ENCODE measurements around the gene CXCL13.

Gene CXCL13

DNA sequence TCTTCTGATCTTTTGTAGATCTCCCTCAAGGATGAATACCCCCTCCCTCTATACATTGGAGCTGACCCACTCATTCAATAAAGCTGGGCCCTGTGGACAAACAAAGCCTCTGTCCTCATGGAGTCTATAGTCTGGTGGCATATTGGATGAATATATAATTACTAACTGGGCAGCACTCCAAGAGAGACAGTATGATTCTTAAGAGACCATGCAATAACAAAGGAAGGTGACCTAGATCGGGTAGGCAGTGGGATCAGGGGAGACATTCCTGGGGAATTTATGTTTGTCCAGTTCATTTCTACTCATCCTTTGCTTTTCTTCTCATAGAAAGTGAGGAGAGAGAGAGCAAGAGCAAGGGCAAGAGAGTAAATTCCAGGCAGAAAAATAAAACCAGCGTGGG, 23.5 kb upstream of the CXCL13 start:
- no peak overlapping the region for H3K9ac ChIP-seq (ENCODE audit: low read length)

DNA sequence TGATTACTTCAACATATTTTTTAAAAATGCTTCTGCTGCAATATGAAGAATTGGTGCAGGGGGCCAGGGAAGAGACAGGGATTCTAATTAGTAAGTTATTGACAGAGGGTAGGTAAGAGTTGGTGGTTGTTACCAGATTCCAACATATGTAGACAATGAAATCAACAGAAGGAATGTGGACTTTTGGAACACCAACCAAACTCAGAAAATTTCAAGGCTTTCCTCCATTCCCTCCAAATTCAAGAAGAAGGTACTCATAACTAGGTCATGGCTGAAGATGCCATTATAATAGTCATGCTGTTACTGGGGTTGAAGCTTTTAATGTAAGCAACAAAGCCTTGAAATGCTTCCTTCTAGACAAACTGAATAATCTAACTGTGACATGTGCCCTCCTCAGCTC, 22.9 kb upstream of the CXCL13 start:
- Histone ChIP-seq H3K9me3 (ENCODE audit: low read length) (no peaks in the 10 kb centered on the region), H3K27me3 (ENCODE audit: control insufficient read depth in 1 of 2, insufficient read depth in 2 of 2, low read length in 2 of 2) (no peaks in the 10 kb centered on the region), H3K4me1 (ENCODE audit: insufficient read depth, low read length) (no peaks in the 10 kb centered on the region), H3K4me3 (ENCODE audit: low read depth in 1 of 2, low read length in 2 of 2) (no peak overlapping the region), H3K36me3 (ENCODE audit: insufficient read depth, low read length) (no peaks in the 10 kb centered on the region), H3K9ac (ENCODE audit: low read length) (no peak overlapping the region), H3K27ac (ENCODE audit: low read depth, low read length) (no peak overlapping the region)

More for the DNA sequence above, 23.5 kb upstream of the CXCL13 start:
- H3K4me3 ChIP-seq (ENCODE audit: low read depth in 1 of 2, low read length in 2 of 2), result no peak overlapping the region
- no peaks in the 10 kb centered on the region for H3K9me3 ChIP-seq (ENCODE audit: low read length)
- H3K27ac ChIP-seq (ENCODE audit: low read depth, low read length), result no peak overlapping the region
- no peaks in the 10 kb centered on the region for H3K36me3 ChIP-seq (ENCODE audit: insufficient read depth, low read length)
- no peaks in the 10 kb centered on the region for H3K4me1 ChIP-seq (ENCODE audit: insufficient read depth, low read length)
- no peaks in the 10 kb centered on the region for H3K27me3 ChIP-seq (ENCODE audit: control insufficient read depth in 1 of 2, insufficient read depth in 2 of 2, low read length in 2 of 2)

DNA sequence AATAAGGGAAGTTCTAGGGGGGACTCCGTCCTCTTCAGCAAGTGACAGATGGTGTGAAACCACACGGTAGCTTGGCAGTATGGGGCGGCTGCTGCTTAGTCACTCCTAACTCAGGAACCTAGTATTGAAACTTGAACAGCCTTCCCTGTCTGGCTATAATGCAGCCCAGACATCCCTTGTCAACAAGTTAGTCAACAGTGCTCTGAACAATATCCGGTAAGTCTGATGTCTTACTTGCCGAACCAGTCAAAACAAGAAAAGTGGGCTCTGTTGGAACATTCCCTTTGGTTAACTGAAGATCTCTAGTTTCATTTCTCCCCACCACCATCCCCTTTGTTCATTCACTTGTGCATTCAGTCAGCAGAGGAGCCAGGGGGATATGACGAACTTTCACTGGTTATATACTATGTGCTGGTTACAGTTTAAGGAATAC, 18.7 kb upstream of the CXCL13 start:
- Histone ChIP-seq H3K9ac (ENCODE audit: low read length) (no peak overlapping the region), H3K9me3 (ENCODE audit: low read length) (no peaks in the 10 kb centered on the region), H3K4me3 (ENCODE audit: low read depth in 1 of 2, low read length in 2 of 2) (no peak overlapping the region), H3K27ac (ENCODE audit: low read depth, low read length) (no peak overlapping the region), H3K27me3 (ENCODE audit: control insufficient read depth in 1 of 2, insufficient read depth in 2 of 2, low read length in 2 of 2) (no peaks in the 10 kb centered on the region), H3K36me3 (ENCODE audit: insufficient read depth, low read length) (no peaks in the 10 kb centered on the region), H3K4me1 (ENCODE audit: insufficient read depth, low read length) (no peaks in the 10 kb centered on the region)

DNA sequence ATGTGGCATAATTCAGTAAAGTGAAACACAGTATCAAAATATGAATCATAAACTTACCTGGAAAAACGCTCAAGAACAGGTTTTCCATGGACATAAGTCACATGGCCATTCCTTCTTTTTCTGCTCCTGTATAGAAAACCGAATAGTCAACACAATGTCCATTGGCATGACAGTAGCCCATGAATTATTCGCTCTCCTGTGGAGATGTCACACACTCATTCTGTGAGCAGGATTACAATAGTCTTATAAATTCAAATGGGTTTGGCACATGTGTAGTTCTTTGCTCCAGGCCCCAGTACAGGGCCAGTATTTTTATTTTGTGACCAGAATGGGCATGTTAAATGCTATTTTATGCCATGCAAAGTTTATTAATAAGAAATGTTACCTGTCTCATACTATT, 15.1 kb upstream of the CXCL13 start:
- no peaks in the 10 kb centered on the region for H3K9me3 ChIP-seq (ENCODE audit: low read length)
- no peak overlapping the region for H3K4me3 ChIP-seq (ENCODE audit: low read depth in 1 of 2, low read length in 2 of 2)
- H3K27ac ChIP-seq (ENCODE audit: low read depth, low read length), result no peak overlapping the region
- H3K27me3 ChIP-seq (ENCODE audit: control insufficient read depth in 1 of 2, insufficient read depth in 2 of 2, low read length in 2 of 2), result no peaks in the 10 kb centered on the region
- H3K4me1 ChIP-seq (ENCODE audit: insufficient read depth, low read length), result no peaks in the 10 kb centered on the region
- H3K36me3 ChIP-seq (ENCODE audit: insufficient read depth, low read length), result no peaks in the 10 kb centered on the region
- H3K9ac ChIP-seq (ENCODE audit: low read length), result no peak overlapping the region

DNA sequence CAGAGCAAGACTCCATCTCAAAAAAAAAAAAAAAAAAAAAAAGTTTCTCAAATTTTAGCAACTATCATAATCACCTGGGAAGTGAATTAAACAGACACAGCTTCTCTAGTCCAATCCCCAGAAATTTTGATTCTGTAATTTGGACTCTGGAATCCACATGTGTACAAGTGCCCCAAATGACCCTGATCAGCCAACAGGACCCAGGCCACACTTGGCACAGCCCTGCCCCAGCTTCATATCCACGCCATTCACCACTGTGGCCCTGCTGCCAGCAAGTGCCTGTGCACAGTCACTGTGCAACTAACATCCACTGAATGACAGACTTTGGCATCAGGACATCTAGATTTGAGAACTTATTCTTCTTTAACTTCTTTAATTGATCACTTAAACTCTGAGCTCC, 14.1 kb upstream of the CXCL13 start:
- H3K27me3 ChIP-seq (ENCODE audit: control insufficient read depth in 1 of 2, insufficient read depth in 2 of 2, low read length in 2 of 2), result no peaks in the 10 kb centered on the region
- H3K4me1 ChIP-seq (ENCODE audit: insufficient read depth, low read length), result no peaks in the 10 kb centered on the region
- H3K4me3 ChIP-seq (ENCODE audit: low read depth in 1 of 2, low read length in 2 of 2), result no peak overlapping the region
- no peaks in the 10 kb centered on the region for H3K9me3 ChIP-seq (ENCODE audit: low read length)
- no peak overlapping the region for H3K27ac ChIP-seq (ENCODE audit: low read depth, low read length)
- no peaks in the 10 kb centered on the region for H3K36me3 ChIP-seq (ENCODE audit: insufficient read depth, low read length)
- no peak overlapping the region for H3K9ac ChIP-seq (ENCODE audit: low read length)

DNA sequence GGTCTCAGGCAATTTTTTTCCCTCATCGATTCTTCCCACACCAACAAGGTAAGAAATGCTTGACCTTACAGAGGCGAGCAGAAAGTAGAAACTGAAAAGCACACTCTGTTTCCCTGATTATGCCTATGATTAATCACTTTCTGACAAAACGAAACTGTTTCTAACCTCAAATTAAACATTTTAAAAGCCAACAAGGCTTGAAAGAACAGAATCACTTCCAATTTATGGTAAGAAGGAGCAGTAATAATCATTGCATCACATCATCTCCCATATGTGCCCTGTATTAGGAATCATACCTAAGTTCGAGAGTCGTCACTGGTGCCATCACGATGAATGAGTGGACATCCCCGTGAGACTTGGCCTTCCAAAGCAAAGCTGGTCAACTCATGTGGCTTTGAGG, 12.5 kb upstream of the CXCL13 start:
- no peak overlapping the region for H3K9ac ChIP-seq (ENCODE audit: low read length)
- no peaks in the 10 kb centered on the region for H3K36me3 ChIP-seq (ENCODE audit: insufficient read depth, low read length)
- no peak overlapping the region for H3K27ac ChIP-seq (ENCODE audit: low read depth, low read length)
- no peaks in the 10 kb centered on the region for H3K9me3 ChIP-seq (ENCODE audit: low read length)
- H3K4me1 ChIP-seq (ENCODE audit: insufficient read depth, low read length), result no peaks in the 10 kb centered on the region
- H3K4me3 ChIP-seq (ENCODE audit: low read depth in 1 of 2, low read length in 2 of 2), result no peak overlapping the region
- no peaks in the 10 kb centered on the region for H3K27me3 ChIP-seq (ENCODE audit: control insufficient read depth in 1 of 2, insufficient read depth in 2 of 2, low read length in 2 of 2)

DNA sequence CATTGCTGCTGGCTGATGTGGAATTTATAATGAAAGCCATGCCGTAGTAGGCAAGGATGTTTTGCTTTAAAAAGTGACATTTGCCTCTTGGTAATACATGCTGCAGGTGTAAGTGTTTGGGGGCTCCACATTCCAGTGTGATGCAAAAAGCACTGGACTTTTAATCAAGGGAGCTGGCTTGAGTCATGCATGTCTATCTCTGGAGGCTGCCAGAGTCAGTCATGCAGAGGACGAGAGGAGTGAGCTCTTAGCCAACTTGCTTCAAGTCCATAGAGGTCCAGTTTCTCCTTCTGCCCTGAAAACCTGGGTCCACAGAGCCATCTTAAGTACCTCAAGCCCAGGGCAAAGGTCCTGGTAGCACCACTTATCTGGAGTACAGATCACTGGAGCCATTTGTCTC, 11.6 kb upstream of the CXCL13 start:
- Histone ChIP-seq H3K9me3 (ENCODE audit: low read length) (no peaks in the 10 kb centered on the region), H3K4me3 (ENCODE audit: low read depth in 1 of 2, low read length in 2 of 2) (no peak overlapping the region), H3K9ac (ENCODE audit: low read length) (no peak overlapping the region), H3K27me3 (ENCODE audit: control insufficient read depth in 1 of 2, insufficient read depth in 2 of 2, low read length in 2 of 2) (no peaks in the 10 kb centered on the region), H3K27ac (ENCODE audit: low read depth, low read length) (no peak overlapping the region), H3K4me1 (ENCODE audit: insufficient read depth, low read length) (no peaks in the 10 kb centered on the region), H3K36me3 (ENCODE audit: insufficient read depth, low read length) (no peaks in the 10 kb centered on the region)

DNA sequence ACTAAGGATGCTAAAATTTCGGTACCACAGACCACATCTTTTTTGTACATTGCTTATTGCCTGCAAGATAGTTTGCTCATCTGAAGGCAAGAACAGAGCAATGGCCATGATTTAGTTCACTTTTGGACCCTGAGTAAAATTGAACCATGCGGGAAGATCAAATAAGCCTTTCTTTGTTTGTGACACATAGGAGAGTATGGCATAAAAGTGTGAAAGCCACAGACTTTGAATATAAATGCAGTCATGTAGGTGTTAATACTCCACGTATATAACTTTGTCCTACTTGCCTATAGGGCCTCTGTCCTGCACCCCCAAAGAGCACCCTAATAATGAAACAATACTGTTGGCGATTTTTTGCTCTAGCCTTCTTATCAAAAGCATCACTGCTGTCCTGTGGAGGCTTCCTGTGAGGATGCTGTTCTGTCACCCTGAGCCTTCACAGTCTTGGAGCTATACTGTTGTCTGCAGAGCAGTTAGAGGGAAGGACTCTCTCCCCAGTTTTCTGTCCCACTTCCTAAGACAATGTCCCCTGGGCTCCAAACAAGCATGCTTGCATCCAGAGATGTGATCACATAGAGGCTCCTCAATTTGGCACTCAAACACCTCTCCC, 10.2 kb upstream of the CXCL13 start:
- no peaks in the 10 kb centered on the region for H3K9me3 ChIP-seq (ENCODE audit: low read length)
- no peaks in the 10 kb centered on the region for H3K36me3 ChIP-seq (ENCODE audit: insufficient read depth, low read length)
- no peak overlapping the region for H3K9ac ChIP-seq (ENCODE audit: low read length)
- H3K4me3 ChIP-seq (ENCODE audit: low read depth in 1 of 2, low read length in 2 of 2), result no peak overlapping the region
- no peaks in the 10 kb centered on the region for H3K27me3 ChIP-seq (ENCODE audit: control insufficient read depth in 1 of 2, insufficient read depth in 2 of 2, low read length in 2 of 2)
- no peak overlapping the region for H3K27ac ChIP-seq (ENCODE audit: low read depth, low read length)
- no peaks in the 10 kb centered on the region for H3K4me1 ChIP-seq (ENCODE audit: insufficient read depth, low read length)

DNA sequence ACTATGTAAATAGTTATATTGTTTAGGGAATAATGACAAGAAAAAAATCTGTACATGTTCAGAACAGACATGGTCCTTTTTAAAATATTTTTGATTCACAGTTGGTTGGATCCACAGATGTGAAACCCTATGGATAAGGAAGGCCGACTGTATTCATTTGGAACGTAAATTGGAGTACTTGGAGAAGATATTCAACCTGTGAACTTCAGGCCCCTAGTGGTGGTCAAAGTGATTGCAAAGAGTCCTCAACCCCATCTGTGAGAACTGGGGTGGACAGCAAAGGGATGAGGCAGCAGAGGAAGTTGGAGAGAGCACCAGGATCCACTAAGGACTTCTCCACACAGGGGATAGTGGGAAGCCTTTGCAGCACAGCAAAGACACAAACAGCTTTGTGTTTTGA, 6.2 kb upstream of the CXCL13 start:
- no peaks in the 10 kb centered on the region for H3K4me1 ChIP-seq (ENCODE audit: insufficient read depth, low read length)
- no peaks in the 10 kb centered on the region for H3K27me3 ChIP-seq (ENCODE audit: control insufficient read depth in 1 of 2, insufficient read depth in 2 of 2, low read length in 2 of 2)
- H3K27ac ChIP-seq (ENCODE audit: low read depth, low read length), result no peak overlapping the region
- no peaks in the 10 kb centered on the region for H3K9me3 ChIP-seq (ENCODE audit: low read length)
- H3K36me3 ChIP-seq (ENCODE audit: insufficient read depth, low read length), result no peaks in the 10 kb centered on the region
- no peak overlapping the region for H3K4me3 ChIP-seq (ENCODE audit: low read depth in 1 of 2, low read length in 2 of 2)
- H3K9ac ChIP-seq (ENCODE audit: low read length), result no peak overlapping the region

DNA sequence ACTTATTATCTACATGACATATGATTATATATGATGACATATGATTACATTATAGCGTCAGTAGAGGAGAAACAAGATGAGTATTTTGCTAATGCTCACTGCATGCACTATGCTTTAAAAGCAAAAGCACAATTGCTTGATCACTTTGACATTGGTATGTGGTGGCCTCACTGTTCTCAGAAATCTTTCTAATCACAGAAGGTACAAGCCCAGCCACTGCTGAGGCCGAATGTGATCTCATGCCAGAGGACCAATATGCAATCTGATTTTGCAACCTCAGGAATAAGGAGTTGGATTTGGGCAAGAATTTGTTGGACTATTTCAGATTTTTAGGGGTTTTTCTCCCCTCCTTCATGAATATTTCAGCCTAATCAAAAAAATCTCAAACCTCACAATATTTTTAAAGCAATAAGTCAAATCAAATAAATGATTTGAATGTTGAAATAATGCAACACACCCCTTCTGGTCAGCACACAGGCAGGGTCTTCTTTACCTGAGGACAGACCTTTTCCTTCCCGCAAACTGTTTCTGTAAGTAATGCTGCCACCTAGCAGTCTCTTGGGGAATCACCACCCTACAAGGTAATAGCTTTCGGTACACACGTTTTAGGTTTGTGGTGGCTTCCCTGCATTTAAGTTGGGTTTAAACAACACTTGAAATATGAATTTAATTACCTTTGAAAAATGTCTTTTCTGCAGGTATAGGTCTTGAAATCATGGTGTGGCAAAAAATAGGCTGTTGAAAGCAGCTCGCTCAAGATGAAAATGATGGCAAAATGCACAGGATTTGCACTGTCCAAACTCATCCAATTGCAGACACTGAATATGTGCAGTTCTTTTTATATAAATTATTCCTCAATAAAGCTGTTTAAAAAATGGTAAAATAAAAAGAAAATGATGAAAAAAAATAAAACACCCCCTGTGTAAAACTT, 4.8 kb upstream of the CXCL13 start:
- no peaks in the 10 kb centered on the region for H3K4me1 ChIP-seq (ENCODE audit: insufficient read depth, low read length)
- no peak overlapping the region for H3K4me3 ChIP-seq (ENCODE audit: low read depth in 1 of 2, low read length in 2 of 2)
- no peaks in the 10 kb centered on the region for H3K9me3 ChIP-seq (ENCODE audit: low read length)
- no peak overlapping the region for H3K9ac ChIP-seq (ENCODE audit: low read length)
- no peaks in the 10 kb centered on the region for H3K36me3 ChIP-seq (ENCODE audit: insufficient read depth, low read length)
- H3K27ac ChIP-seq (ENCODE audit: low read depth, low read length), result no peak overlapping the region
- no peaks in the 10 kb centered on the region for H3K27me3 ChIP-seq (ENCODE audit: control insufficient read depth in 1 of 2, insufficient read depth in 2 of 2, low read length in 2 of 2)

DNA sequence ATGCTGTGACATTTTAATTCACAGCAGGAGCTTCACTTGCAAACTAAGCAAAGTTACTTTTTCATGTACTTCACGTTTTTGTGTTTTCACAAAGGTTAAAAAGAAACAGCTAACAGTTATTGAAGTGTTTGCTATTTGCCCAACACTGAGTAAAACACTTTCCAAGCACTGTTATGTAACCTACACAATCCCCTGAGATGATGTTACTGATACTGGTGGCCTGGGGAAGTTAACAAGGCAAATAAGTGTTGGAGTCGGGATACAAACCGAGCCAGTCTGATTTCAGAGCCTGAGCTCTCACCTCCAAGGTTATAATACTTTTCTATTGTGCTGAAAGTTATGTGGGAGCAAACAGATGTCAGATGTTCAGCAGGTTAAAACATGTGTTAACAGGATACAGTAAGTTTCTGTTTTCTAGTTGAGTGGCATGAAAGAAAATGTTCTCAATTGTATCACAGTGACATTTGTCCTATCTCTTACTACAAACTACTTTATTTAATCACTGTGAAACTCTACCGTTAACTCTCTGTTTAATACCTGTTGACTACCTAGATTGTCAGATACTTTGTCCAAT, 3.9 kb upstream of the CXCL13 start:
- Histone ChIP-seq H3K4me3 (ENCODE audit: low read depth in 1 of 2, low read length in 2 of 2) (no peak overlapping the region), H3K27me3 (ENCODE audit: control insufficient read depth in 1 of 2, insufficient read depth in 2 of 2, low read length in 2 of 2) (no peaks in the 10 kb centered on the region), H3K27ac (ENCODE audit: low read depth, low read length) (no peak overlapping the region), H3K36me3 (ENCODE audit: insufficient read depth, low read length) (no peaks in the 10 kb centered on the region), H3K4me1 (ENCODE audit: insufficient read depth, low read length) (no peaks in the 10 kb centered on the region), H3K9me3 (ENCODE audit: low read length) (no peaks in the 10 kb centered on the region), H3K9ac (ENCODE audit: low read length) (no peak overlapping the region)
